ENCODE measurements around the gene FNDC3B.
A peak's percentile ranks its signal among the peaks of the same experiment; 100 is the strongest.

FNDC3B gene

DNA sequence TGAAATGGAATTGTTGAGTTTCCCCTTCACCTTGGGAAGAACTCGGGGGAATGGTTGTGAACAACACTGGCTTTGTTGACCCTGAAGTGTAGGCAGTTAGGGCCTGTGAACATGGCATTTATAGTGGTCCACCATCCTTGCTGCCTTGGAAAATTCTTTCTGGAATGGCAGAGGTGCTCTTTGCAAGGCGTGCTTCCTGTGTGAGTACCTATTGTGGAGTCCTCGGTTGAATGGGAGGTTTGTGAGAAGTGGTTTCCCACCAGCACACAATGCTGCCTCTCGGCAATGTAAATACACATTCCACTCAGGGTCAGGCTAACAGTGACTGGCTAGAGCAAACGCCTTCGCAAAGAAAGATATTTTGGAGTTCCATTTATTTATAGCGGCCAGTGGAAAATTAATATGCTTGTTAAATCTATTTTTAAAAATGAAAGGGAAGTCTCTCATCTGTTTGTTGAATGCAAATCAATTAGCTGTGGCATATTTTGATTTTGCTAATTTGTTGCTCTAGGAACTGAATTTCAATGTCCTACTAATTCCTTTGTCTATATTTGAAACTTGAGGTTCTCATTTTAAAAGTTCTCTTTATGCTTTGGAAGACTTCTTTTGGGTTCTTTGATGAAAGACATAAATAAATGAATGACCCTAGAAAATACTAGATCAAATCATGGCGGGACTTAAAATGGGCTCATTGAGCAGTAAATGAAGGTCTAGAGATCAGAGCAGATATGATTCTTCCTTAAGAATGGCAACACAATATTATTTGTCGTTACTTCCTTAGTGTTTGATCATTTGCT, 59.5 kb downstream of the FNDC3B start:
- DNase-seq = peak; percentile 86

DNA sequence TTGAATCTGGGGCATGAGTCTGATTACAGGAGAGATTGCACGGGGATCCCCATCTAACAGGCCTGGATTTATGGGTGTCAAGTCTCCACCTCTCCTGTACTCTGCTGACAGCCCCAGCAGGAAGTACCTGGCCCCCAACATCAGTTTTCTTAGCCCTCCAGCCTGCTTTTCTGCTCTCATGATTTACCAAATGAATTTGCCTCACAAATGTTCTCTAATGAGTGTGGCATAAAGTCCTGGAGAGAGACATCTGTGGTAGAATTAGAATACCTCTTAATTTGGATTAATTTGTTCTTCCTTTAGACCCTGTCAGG, 60.1 kb downstream of the FNDC3B start:
- no peak for DNase-seq

DNA sequence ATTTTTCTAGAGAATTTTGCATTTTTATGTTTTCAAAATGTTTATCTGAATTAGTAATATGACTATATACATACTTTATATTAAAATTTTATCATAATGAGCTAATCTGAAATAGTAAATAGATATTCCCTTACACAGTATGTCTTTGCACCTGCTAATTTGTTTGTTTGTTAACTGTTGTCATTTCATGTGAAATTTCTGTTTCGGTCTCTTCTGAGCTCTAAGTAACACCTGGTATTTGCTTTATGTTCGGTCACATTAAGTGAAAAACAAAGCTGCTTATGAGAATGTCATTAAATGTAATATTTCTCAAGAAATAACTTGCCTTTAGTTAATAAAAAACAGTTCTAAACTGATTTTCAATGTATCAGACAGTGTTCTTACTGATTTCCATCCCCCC, 61.1 kb downstream of the FNDC3B start:
- DNase-seq = peak; percentile 29

DNA sequence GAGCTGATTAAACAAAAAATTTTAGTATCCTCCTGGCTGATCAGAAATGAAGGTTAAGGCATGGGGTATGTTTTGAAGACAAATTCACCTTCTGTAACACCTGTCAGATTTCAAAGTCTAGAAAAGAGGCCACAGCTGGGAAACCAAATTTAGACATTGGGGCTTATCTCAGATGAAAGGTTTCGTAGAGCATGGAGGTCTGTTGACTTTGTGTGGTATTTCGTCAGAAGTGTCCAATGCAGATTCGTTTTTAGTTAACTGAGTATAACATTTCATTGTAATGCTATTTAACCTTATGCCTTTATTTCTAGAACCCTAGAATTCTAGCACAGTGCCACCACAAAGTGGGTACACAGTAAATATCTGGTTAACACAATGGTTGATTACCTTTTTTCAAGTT, 61.7 kb downstream of the FNDC3B start:
- DNase-seq = peak; percentile 24

DNA sequence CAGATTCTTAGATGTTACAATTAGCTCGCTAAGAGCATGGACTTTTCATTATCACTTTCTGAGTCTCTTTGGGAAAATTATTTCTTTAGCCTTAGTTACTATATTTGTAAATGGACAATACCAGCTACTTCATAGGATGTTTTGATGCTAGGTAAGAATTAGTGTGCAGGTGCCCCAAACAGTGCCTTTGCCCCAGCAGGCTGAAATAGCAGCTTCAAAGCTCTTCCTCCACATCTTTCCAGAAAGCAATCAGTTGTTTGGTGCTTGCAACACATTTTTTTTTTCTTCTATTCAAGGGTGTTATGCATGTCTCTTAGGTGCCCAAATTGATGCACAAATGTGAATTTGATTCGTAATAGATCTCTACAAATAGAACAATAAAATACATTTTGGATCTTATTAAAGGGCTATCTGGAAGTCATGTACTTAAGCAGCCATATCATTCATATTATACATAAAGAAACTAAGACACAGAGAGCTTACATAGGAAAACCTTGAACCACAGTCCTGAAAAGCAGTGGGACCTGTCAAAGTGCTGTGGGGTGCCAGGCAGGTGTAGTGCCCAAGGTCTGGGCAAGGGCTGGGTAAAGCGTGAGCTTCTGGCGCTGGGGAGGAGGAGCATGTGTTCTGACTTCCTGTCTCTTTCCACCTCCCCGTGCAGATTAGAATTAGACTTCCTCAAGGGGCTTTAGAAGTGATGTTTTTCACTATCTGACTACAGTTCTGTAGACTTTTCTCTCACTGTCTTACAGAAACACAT, 62.9 kb downstream of the FNDC3B start:
- DNase-seq = peak; percentile 25

DNA sequence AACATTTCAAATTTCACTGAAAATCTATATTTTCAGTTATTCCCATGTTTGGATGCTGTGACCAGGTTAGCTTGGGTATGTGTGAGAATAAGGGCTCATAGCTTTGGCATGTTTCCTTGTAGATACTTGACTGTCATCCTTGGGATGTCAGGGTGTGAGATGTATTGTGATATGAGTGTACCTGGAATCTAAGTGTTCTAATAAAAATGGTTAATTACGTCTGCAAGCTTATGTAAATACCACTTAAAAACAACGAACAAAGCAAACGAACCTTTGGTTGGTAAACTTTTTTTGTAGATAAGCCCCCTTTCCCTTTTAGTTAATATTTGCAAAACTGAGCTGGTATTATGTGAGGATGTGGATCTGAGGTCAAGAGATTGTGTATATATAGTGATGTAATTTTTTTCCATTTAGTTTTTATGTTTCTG, 63.5 kb downstream of the FNDC3B start:
- DNase-seq = peak; percentile 39

DNA sequence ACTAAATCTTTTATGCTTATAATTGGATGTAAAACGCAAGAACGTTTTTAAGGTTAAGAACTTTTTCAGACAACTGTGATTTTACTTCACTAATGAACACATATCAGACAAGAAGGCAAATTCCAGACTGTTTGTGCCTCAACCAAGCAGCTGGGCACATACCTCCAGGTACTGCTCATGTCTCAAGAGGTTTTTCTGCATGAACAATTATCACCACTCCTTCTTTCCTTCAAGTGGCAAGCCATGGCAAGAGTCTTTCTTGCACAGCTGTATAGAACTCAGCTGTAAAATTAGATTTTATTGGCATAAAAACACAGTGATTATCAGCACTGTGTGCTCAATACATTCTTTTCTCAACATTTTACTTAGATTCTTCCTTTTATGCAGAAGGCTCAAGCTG, 64.3 kb downstream of the FNDC3B start:
- no peak for DNase-seq

DNA sequence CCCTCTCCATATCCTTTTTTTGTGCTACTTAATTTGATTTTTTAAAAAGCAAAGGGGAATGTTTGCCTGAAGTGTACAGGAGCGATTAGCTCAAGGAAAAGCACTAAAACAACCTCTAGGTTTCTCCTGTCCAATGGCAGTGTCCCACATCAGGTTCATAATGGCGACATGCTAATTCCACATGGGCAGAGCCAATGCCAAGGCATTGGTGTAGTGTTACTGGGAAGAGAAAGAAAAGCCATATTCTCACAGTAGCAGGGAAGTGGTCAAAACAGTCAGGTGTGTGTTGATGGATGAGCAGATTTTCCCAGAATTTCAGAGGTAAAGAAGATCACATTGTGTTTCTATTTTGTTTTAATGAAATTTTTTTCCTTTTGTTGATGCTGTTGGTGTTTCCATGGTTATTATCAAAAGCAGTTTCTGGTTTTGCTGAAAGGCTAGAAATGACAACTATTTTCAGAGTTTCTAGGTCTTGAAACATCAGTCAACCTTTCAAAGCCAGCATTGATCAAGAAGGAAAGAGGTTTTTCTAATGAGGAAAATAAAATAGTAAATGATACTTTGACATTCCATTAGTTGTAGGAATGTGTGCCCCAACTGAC, 65.2 kb downstream of the FNDC3B start:
- peak; percentile 44 for DNase-seq

DNA sequence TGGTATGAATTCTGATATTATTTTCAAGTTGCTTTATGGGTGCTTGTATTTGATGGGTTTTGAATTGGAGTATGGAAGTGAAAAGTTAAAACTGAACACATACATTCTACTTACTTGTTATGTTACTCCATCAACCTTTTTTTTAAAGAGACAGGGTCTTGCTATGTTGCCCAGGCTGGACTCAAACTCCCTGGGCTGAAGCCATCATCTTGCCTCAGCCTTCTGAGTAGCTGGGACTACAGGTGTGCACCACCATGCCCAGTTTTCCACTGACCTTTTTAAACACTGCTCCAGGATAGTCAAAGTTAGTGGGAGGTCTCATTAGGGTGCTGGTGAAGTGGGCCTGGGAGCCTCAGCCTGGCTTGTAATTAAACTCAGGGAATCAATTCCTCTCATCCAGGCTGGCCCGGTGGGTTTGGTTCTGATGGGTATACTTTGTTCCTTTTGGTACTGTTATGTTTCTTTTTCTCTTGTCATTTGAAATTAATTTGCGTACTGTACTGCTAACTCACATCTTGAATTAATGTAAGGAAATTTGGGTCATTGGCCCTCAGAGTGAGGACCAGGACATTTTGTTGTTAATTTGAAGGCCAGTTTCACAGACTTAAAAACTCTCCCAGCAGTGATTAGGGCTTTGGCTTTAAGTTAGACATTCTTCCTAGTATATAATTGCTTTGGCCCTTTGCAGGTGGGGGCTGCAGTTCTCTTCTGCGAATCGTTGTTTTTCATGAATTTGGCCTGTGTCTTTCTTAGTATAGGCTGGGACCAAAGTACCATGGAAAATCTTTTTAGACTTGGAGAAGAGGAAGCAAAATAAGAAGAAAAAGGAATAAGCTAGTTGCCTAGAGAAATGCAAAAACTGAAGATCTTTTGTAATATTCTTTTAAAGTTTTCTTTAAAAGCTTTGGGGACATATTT, 66.9 kb downstream of the FNDC3B start:
- DNase-seq = no peak

DNA sequence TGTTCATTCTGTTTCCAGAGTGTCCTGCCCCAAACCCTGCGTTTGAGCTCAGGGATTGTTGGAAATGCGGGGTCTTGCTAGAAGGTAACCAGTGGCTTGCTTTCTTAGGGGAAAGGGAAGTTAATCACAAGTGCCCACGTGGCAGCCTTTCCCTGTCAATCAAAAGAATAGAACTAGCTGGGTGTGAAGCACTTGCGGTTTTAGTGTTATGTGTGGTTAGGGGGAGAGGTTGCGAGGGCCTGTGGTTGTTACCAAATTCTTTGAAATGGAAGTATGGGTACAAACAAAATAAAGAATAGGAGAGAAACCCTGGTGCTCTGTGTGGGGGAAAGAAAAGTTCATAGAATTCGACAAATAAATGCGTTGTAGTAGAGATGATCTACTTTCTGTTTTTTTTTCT, 67.6 kb downstream of the FNDC3B start:
- no peak for DNase-seq

DNA sequence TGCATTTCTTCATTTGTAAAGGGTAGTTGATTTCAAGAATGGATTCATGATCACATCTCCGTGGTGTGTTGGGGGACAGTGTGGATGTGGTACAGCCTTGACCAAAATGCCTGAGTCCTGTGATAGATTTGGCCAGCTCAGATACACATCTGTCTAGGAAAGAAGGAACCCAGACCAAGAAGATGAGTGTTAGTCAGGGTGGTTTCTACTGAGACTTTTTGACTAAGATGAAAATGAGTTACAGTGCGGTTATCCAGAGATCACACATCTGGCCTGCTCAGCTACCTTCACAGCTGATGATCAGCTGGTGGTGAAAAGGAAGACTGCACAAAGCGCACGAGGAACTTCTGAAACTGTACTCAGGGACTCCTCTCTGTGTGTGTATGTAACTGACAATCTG, 68.0 kb downstream of the FNDC3B start:
- DNase-seq = no peak

DNA sequence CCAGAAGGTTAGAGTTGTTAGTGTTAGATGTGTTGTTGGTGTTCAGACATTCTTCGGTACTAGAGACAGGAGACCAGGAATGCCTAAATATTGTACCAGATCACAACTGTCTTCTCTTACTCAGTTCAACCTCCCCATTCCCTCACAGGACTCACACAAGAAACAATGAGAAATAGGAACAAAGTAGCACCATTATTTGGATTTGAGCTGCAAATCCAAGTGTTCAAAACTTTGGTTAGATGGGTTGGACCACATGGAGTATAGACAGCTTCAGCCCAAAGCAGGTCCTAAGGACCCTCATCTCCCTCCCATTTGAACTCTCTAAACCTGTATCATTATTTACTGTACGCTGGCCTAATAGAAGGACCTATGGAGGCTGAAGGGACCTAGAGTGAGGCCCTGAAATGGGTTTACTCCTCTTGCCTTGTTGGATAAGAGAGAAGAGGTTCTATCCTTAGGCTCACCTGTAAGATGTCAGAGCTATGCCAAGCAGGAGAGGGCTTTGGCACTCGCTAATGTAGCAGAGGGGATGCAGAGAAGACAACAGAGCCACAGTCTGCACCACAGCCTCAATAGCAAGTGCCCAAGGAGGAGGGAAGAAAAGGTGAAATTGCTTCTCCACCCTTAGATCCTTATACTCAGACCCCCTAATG, 70.9 kb downstream of the FNDC3B start:
- no peak for DNase-seq

DNA sequence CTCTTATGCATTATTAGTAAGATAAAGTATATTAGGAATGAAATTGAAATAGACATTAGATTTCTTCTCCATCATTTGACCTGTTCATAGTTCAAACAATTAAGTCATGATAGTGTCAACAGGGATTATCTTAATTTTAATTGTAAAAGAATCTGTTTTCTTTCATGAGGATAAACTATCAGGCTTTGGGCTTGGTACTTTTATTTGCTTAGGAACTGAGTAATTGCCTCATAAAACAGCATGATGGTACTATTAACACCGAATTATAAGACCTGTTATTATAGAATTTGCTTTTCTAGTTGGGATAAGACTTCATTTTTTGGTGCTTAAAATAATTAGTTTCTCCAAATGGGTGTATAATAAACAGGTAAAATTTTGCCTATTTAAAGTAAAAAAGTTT, 71.8 kb downstream of the FNDC3B start:
- DNase-seq = no peak

DNA sequence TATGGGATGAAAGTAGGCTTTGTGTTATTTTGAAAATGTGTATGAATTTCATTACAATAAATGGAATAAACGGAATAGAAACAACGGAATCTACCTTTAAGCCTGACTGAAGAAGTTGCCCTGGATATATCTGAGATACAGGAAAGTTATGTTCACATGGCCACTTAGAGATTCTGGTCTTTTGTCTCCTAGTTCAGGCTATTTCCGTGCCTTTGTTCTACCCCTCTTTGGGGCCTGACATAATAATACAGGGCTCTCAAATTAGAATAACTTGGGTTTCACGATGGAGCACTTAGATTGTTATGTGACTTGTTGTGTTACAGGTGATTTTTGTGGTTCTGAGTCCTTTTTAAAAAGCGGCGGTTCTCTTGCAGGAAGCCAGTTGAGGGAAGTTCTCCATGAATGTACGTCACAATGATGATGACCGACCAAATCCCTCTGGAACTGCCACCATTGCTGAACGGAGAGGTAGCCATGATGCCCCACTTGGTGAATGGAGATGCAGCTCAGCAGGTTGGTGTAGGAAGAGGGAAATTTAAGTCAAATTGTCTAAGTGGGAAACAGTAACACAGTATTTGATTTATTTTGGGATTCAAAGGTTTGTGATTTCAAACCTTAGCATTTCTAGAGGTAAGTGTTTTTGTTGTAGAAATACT, 72.8 kb downstream of the FNDC3B start:
- DNase-seq = no peak

DNA sequence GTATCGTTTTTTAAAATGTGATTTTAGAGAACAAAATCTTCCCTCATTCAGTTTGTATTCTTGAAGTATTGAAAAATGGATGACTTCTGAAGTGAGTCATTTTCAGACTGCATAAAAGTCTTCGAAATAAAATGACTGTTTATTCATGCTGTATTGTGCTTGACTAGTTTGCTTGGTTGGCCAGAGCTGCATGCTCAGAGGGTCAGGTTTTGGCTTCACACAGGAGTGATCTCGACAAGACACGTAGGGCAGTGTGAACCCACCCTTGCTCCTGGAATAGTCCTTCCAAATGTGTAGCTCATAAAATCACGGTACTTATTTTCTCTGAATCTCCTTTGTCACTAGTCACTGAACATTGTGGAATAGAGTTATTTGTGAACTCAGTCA, 73.3 kb downstream of the FNDC3B start:
- no peak for DNase-seq

DNA sequence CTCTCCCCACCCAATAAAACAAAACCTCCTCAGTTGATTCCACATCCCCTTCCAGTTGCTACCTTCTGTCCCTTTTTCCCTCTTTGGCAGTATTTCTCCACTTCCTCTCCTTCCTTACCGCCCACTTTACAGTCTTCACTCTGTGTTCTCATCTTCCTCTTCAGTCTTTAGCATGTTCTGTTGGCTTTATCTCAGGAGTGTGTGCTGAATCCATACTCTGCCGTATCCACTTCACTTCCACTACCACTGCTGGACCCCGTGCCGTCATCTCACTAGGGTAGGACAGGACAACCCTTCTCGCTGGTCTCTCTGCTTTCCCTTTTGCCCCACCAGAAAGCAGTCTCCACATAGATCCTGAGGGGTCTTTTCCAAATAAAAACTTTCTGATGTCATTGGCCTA, 74.3 kb downstream of the FNDC3B start:
- no peak for DNase-seq

DNA sequence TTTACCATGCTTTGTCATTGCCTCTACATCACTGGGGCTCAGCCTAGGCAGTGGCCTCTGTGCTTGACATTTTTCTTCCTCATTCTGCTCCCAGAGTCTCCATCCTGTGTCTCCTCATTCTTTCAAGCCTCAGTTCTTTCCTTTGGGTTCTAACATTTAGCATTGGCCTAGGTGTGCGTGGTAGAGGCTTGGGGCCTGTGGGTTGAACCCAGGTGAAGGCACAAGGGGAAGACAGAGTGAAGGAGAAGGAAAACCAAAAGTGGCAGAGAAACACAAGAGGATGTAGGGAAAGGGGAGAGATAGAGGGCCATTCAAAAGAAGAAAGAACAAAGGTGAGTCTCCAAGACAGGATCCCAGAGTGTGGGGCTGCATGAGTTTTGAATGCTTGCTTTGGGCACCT, 75.7 kb downstream of the FNDC3B start:
- DNase-seq = no peak

DNA sequence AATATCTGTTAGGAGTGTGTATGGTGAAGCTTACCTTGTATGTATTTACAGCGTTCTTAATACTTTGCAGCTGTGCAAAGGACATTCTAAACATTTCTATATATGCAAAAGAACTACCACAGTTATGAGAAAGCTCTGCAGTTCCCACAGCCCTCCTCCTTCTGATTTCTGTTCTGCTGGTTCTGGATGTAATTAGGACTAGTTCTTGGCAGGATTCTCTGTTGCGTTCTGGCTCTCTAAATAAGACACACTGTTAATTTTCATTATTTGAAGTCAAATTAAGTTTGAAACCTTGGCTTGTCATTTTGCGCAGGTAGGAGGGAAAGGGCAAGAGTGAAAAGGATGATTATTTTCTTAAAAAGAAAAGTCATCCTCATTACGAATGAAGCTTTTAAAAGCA, 76.4 kb downstream of the FNDC3B start:
- DNase-seq = no peak

DNA sequence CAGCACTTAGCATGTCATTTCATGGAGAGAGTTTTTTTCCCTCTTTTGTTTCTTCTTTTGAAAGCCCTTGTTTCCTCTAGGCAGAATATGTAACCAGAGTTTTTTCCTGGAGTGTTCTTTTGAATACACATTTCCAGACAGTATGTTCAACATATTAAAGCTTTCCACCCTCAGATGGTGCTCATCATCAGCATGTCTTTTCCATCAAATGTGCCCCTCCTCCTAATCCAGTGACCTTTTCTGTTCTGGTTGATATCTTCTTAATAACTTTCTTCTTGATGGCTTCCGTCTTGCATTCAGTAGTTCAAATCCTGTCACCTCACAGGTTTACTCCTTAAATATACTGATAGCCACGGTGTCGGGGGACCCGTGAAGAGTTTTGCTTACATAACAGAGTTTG, 78.6 kb downstream of the FNDC3B start:
- no peak for DNase-seq

DNA sequence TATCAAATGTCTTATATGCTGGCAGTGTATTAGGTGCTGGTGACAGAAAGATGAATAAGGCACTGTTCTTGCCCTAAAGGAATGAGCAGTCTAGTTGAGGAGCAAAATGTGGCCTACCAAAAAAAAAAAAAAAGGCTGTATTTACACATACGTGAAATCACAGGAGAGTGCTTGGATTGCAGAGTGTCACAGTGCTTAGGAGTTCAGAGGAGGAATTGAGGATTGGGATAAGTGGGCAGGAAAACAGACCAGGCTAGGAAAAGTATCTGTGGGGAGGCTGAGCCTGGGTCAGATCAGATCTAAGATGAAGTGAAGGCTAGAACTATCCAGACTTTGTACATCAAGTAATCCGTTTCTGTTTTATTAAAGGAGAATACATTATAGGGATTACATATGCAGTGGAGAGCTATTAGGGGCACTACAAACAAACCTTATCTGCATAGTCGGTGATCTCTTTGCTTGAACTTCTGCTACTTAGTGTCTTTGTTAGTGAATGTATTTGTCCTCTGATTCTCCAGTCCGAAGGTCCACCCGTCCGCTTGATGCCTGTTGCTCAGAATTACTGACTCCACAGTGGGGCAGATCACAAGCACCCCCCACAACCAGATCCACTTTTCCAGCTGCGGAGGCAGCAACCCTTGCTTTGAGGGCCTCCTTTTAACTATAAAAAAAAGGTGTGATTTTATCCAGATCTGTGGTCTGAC, 80.0 kb downstream of the FNDC3B start:
- DNase-seq = no peak

DNA sequence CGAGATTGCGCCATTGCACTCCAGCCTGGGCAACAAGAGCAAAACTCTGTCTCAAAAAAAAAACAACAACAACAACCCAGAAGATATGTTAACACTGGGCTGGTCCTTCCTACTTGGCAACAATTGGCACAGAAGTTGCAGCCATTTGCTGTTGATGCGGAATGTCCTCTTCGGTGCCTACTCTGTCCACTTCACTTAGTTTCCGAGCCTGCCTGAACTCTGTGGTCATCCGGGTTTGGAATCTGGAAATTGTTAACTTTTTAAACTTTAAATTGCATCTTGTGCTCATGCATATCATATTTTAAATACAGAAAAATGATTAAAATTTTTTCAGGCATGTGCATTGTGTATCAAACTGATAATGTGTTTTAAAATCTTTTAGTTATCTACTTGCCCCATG, 81.5 kb downstream of the FNDC3B start:
- no peak for DNase-seq

Measured in NCI-H774 (cell line).